GM12878 (cell line): ENCODE results near the gene MAN2A2. TPM values are rescaled to one million over a fixed set of nuclear protein-coding genes. Genes with fewer than 3 reads are reported as not detected.

Experiments
- ATAC-seq: fragments of 200-7000 bp; cut with Tn5 transposase; 3 replicates; pipeline ENCODE4 v1.9.1; 2020; ENCODE audit warnings: mild to moderate bottlenecking, moderate library complexity
- BruUV-seq: library from RNA; stranded (reverse); fragments of 400-500 nt; replicated peaks from 2 replicates; lab custom pipeline; 2021; lab: Mats Ljungman, UMichigan
- CTCF ChIA-PET: fragments of 300-600 bp; sonication (Branson Sonifier 250); formaldehyde crosslinking; extraction: SDS; loops from one replicate; lab custom pipeline; 2021; ENCODE audit warnings: inconsistent platforms; lab: Yijun Ruan, JAX
- POLR2A ChIA-PET: fragments of 350-600 bp; formaldehyde crosslinking; extraction: SDS; loops from one replicate; lab custom pipeline; 2021; ENCODE audit warnings: inconsistent platforms; lab: Charles Lee
- RAD21 ChIA-PET: fragments of 300-600 bp; sonication (Branson Sonifier 250); formaldehyde crosslinking; loops from one replicate; lab custom pipeline; 2023; ENCODE audit warnings: antibody characterized with exemption; ENCODE audit not compliant: unreplicated experiment; lab: Charles Lee
- SMC1A ChIA-PET: fragments of 300-600 bp; sonication (Branson Sonifier 250); formaldehyde crosslinking; loops from one replicate; lab custom pipeline; 2023; ENCODE audit not compliant: unreplicated experiment, uncharacterized antibody; lab: Charles Lee
- DNase-seq: peaks from one replicate; pipeline ENCODE4 v3.0.0-alpha.2; 2011; ENCODE audit warnings: low read depth, low spot score
- FAIRE-seq: peaks from 3 replicates; lab custom pipeline; 2011; peaks lifted over from hg19 to GRCh38; lab: Jason Lieb, UNC
- H2AFZ ChIP-seq: 2 replicates; pipeline ENCODE4 v1.6.0; 2011; ENCODE audit warnings: low read depth, low read length, control low read depth; ENCODE audit not compliant: control insufficient read depth
- H3K27ac ChIP-seq: 2 replicates; pipeline ENCODE4 v1.5.1; 2011; ENCODE audit warnings: control low read depth; ENCODE audit not compliant: control insufficient read depth, insufficient read depth
- H3K27me3 ChIP-seq, 2 experiments: replicated peaks in 1 of 2; 2 replicates each; pipeline versions ENCODE4 v1.6.0 to v1.6.1; 2011; ENCODE audit warnings: low read length in 1 of 2; ENCODE audit not compliant: control insufficient read depth in 2 of 2, insufficient read depth in 2 of 2
- H3K36me3 ChIP-seq, 2 experiments: 2 replicates each; pipeline ENCODE4 v1.5.1; 2011; ENCODE audit warnings: low read length in 1 of 2; ENCODE audit not compliant: control insufficient read depth in 2 of 2, insufficient read depth in 2 of 2
- H3K4me1 ChIP-seq: 2 replicates; pipeline ENCODE4 v1.6.1; 2011; ENCODE audit warnings: mild to moderate bottlenecking, low read length, moderate library complexity, mixed read lengths; ENCODE audit not compliant: control insufficient read depth, insufficient read depth
- H3K4me2 ChIP-seq: 2 replicates; pipeline ENCODE4 v1.6.0; 2011; ENCODE audit warnings: control low read depth; ENCODE audit not compliant: control insufficient read depth, insufficient read depth
- H3K4me3 ChIP-seq: fragments of 200-600 bp; sonication (generic); 2 replicates; pipeline ENCODE4 v1.5.1; 2016
- H3K79me2 ChIP-seq: 2 replicates; pipeline ENCODE4 v1.6.0; 2011; ENCODE audit warnings: low read length; ENCODE audit not compliant: control insufficient read depth, insufficient read depth
- H3K9ac ChIP-seq: 2 replicates; pipeline ENCODE4 v1.8.0; 2011; ENCODE audit warnings: low read length, control low read depth, mixed read lengths; ENCODE audit not compliant: control insufficient read depth, insufficient read depth
- H3K9me3 ChIP-seq: replicated peaks from 3 replicates; pipeline ENCODE4 v1.5.1; 2011; ENCODE audit warnings: mild to moderate bottlenecking, low read length; ENCODE audit not compliant: control insufficient read depth, insufficient read depth
- H4K20me1 ChIP-seq: 2 replicates; pipeline ENCODE4 v1.6.0; 2011; ENCODE audit not compliant: control insufficient read depth, insufficient read depth
- IRF4 ChIP-seq: IDR thresholded peaks from 2 replicates; pipeline ENCODE4 v1.6.1; 2011; ENCODE audit warnings: low read depth, low read length
- MXI1 ChIP-seq: fragments of 150-350 bp; IDR thresholded peaks from 2 replicates; pipeline ENCODE4 v1.6.1; 2011; ENCODE audit warnings: low read depth, mild to moderate bottlenecking, inconsistent platforms, low read length, improper control_type of control experiment
- WGBS: methylation state at CpG from one replicate; pipeline ENCODE4 v1.1.6; 2016; ENCODE audit warnings: low lambda C conversion rate; ENCODE audit not compliant: insufficient replicate concordance, insufficient coverage; ENCODE audit errors: missing lambda C conversion rate; 5-methylcytosine and 5-hydroxymethylcytosine counted together
- in situ Hi-C: fragments of 300-500 bp; cut with MboI; formaldehyde crosslinking; loops from 9 replicates; pipeline ENCODE4 v1.14.3; 2018; ENCODE audit warnings: mixed read lengths
- intact Hi-C: fragments of 100-400 bp; cut with micrococcal nuclease; formaldehyde crosslinking; loops from one replicate; pipeline ENCODE4 v1.14.2; 2022; ENCODE audit not compliant: unreplicated experiment
- polyA plus RNA-seq, 11 experiments: library from polyadenylated mRNA; depleted of rRNA in 4 of 11; unstranded in 6 of 11; stranded (reverse) in 5 of 11; fragments of >200 nt; fragmentation: Nextera tagmentation in 4 of 11; fragmentation: Illumina TruSeq in 1 of 11; extraction: Ambion mirVana in 4 of 11; extraction: Trizol in 1 of 11; gene quantifications; 1 replicate in 1 of 11; 2 replicates in 10 of 11; pipeline versions ENCODE4 v1.2.1 to v1.2.3, GENCODE V29; 2011 to 2016; ENCODE audit warnings: inconsistent platforms in 2 of 11, missing spikeins in 2 of 11, low read depth in 1 of 11
- total RNA-seq, 4 experiments: library from RNA; depleted of rRNA in 3 of 4; stranded (reverse); fragments of >200 nt in 3 of 4; fragmentation: Illumina TruSeq in 1 of 4; extraction: Trizol in 1 of 4; gene quantifications; 2 replicates each; pipeline versions ENCODE4 v1.2.1 to v1.2.3, GENCODE V29; 2013 to 2021
- TF ChIP-seq, protein P1 (sequence below): fragments of 450-650 bp; IDR thresholded peaks from 2 replicates; pipeline ENCODE4 v1.6.1; 2016; ENCODE audit warnings: mild to moderate bottlenecking, moderate library complexity, borderline replicate concordance
- TF ChIP-seq, protein P2 (sequence below): IDR thresholded peaks from 2 replicates; pipeline ENCODE4 v1.6.1; 2012; ENCODE audit warnings: improper control_type of control experiment, low read depth, low read length; ENCODE audit not compliant: insufficient replicate concordance
- TF ChIP-seq, protein P3 (sequence below): IDR thresholded peaks from 2 replicates; pipeline ENCODE4 v1.6.1; 2011; ENCODE audit warnings: low read depth, mild to moderate bottlenecking, low read length, moderate library complexity, borderline replicate concordance; ENCODE audit errors: extremely low read depth
- TF ChIP-seq, protein P4 (sequence below): fragments of 450-650 bp; IDR thresholded peaks from 2 replicates; pipeline ENCODE4 v1.6.1; 2018; ENCODE audit warnings: borderline replicate concordance, mild to moderate bottlenecking; ENCODE audit not compliant: partially characterized antibody

The MAN2A2 gene
- total and polyA plus RNA-seq, 10 of the 15 experiments (the other 5 are each of a cell fraction or from before 2014, with no cell fraction given): 4.2 to 79.4 (median 23.2) TPM

DNA sequence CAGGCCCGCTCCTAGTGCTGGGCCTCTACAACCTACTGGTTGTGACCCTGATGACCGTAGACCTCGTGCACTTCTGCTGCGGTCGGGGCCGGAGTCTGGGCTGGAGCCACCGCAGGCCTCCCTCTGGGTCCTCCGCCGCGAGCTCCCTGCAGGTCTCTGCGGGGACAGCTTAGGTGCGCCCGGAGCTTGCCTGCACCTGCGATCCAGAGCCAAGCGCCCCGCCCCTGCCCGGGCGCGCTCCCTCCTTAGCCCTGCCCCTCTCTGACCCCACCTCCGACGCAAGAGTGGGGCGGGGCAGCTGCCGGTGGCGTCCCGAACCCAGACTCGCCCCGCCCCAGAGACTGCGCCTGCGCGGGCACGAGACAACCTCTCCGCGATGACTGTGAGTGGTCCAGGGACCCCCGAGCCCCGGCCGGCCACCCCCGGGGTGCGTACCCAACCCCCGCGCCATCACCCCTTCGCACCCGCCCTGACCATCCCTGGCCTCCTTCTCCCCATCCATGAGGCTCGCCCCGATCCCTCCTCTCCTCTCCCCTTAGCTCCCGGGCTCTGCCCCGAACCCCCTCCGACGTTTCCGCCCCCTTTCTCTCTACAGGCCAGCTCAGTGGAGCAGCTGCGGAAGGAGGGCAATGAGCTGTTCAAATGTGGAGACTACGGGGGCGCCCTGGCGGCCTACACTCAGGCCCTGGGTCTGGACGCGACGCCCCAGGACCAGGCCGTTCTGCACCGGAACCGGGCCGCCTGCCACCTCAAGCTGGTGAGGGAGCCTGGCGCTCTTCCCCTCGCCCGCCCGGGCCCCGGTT lies 32.0 kb downstream of the MAN2A2 start, which contains the start of gene UNC45A (continued):
- TF ChIP-seq, protein P1, sequence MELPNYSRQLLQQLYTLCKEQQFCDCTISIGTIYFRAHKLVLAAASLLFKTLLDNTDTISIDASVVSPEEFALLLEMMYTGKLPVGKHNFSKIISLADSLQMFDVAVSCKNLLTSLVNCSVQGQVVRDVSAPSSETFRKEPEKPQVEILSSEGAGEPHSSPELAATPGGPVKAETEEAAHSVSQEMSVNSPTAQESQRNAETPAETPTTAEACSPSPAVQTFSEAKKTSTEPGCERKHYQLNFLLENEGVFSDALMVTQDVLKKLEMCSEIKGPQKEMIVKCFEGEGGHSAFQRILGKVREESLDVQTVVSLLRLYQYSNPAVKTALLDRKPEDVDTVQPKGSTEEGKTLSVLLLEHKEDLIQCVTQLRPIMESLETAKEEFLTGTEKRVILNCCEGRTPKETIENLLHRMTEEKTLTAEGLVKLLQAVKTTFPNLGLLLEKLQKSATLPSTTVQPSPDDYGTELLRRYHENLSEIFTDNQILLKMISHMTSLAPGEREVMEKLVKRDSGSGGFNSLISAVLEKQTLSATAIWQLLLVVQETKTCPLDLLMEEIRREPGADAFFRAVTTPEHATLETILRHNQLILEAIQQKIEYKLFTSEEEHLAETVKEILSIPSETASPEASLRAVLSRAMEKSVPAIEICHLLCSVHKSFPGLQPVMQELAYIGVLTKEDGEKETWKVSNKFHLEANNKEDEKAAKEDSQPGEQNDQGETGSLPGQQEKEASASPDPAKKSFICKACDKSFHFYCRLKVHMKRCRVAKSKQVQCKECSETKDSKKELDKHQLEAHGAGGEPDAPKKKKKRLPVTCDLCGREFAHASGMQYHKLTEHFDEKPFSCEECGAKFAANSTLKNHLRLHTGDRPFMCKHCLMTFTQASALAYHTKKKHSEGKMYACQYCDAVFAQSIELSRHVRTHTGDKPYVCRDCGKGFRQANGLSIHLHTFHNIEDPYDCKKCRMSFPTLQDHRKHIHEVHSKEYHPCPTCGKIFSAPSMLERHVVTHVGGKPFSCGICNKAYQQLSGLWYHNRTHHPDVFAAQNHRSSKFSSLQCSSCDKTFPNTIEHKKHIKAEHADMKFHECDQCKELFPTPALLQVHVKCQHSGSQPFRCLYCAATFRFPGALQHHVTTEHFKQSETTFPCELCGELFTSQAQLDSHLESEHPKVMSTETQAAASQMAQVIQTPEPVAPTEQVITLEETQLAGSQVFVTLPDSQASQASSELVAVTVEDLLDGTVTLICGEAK: no peak

DNA sequence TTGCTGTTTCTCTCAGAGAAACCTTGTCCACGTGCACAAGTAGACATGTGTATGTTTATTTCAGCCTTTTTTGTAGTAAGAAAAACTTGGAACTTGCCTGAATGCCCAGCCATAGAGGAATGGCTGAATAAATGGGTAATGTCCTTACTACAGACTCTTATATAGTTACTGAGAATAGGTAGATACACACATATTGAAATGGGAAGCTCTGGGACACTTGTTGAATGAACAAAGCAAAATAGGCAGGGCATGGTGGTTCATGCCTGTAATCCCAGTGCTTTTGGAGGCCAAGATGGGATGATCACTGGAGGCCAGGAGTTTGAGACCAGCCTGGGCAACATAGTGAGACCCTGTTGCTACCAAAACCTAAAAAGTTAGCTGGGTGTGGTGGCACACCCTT lies 33.7 kb downstream of the MAN2A2 start:
- Histone ChIP-seq H3K9me3 (no peaks in the 10 kb centered on the region), H3K36me3 (peaks cover 4 to 16% of the 10 kb centered on the region in 2 experiments; a peak in 3 of 4 replicates), H3K79me2 (peaks cover 15% of the 10 kb centered on the region), H3K4me2 (0 out of 2 replicates have a peak overlapping the region, but pooled peaks have one; percentile 18), H3K27ac (no peak overlapping the region), H4K20me1 (no peaks in the 10 kb centered on the region; the same call in 1 of the 2 replicates), H3K27me3 (no peaks in the 10 kb centered on the region), H3K4me3 (no peak overlapping the region), H2AFZ (no peak overlapping the region), H3K9ac (no peak overlapping the region), H3K4me1 (peaks cover 22% of the 10 kb centered on the region)
- RAD21 ChIA-PET: interaction anchor here (0.8 to 4.3 kb wide), 3 partner anchors 18 to 458 kb away, joined by 3 to 16 read pairs (median 7); partner anchors contain the start of gene RCCD1
- no TSS peak for BruUV-seq
- ATAC-seq (no peak), FAIRE-seq (no peak), DNase-seq (no peak)
- in situ Hi-C loops: no loop called here
- CTCF ChIA-PET: interaction anchor here (1.0 to 18.1 kb wide), 4 partner anchors 19 to 113 kb away, joined by 3 to 480 read pairs (median 39); partner anchors contain the start of genes MAN2A2 and RCCD1
- 100% methylated on average over 1 of the region's 1 CpG for WGBS
- TF ChIP-seq, protein P2, sequence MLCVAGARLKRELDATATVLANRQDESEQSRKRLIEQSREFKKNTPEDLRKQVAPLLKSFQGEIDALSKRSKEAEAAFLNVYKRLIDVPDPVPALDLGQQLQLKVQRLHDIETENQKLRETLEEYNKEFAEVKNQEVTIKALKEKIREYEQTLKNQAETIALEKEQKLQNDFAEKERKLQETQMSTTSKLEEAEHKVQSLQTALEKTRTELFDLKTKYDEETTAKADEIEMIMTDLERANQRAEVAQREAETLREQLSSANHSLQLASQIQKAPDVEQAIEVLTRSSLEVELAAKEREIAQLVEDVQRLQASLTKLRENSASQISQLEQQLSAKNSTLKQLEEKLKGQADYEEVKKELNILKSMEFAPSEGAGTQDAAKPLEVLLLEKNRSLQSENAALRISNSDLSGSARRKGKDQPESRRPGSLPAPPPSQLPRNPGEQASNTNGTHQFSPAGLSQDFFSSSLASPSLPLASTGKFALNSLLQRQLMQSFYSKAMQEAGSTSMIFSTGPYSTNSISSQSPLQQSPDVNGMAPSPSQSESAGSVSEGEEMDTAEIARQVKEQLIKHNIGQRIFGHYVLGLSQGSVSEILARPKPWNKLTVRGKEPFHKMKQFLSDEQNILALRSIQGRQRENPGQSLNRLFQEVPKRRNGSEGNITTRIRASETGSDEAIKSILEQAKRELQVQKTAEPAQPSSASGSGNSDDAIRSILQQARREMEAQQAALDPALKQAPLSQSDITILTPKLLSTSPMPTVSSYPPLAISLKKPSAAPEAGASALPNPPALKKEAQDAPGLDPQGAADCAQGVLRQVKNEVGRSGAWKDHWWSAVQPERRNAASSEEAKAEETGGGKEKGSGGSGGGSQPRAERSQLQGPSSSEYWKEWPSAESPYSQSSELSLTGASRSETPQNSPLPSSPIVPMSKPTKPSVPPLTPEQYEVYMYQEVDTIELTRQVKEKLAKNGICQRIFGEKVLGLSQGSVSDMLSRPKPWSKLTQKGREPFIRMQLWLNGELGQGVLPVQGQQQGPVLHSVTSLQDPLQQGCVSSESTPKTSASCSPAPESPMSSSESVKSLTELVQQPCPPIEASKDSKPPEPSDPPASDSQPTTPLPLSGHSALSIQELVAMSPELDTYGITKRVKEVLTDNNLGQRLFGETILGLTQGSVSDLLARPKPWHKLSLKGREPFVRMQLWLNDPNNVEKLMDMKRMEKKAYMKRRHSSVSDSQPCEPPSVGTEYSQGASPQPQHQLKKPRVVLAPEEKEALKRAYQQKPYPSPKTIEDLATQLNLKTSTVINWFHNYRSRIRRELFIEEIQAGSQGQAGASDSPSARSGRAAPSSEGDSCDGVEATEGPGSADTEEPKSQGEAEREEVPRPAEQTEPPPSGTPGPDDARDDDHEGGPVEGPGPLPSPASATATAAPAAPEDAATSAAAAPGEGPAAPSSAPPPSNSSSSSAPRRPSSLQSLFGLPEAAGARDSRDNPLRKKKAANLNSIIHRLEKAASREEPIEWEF: no peak
- TF ChIP-seq, protein P3, sequence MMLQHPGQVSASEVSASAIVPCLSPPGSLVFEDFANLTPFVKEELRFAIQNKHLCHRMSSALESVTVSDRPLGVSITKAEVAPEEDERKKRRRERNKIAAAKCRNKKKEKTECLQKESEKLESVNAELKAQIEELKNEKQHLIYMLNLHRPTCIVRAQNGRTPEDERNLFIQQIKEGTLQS: no peak
- TF ChIP-seq IRF4 (no peak), MXI1 (no peak)
- TF ChIP-seq, protein P4, sequence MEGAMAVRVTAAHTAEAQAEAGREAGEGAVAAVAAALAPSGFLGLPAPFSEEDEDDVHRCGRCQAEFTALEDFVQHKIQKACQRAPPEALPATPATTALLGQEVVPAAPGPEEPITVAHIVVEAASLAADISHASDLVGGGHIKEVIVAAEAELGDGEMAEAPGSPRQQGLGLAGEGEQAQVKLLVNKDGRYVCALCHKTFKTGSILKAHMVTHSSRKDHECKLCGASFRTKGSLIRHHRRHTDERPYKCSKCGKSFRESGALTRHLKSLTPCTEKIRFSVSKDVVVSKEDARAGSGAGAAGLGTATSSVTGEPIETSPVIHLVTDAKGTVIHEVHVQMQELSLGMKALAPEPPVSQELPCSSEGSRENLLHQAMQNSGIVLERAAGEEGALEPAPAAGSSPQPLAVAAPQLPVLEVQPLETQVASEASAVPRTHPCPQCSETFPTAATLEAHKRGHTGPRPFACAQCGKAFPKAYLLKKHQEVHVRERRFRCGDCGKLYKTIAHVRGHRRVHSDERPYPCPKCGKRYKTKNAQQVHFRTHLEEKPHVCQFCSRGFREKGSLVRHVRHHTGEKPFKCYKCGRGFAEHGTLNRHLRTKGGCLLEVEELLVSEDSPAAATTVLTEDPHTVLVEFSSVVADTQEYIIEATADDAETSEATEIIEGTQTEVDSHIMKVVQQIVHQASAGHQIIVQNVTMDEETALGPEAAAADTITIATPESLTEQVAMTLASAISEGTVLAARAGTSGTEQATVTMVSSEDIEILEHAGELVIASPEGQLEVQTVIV: no peak
- POLR2A ChIA-PET: interaction anchor here (0.6 kb wide), 1 partner anchor 35 kb away, joined by 6 read pairs; no protein-coding TSS in a partner anchor
- intact Hi-C loops: loop anchor here (10.0 kb wide), 1 partner anchor 82 kb away; no protein-coding TSS in a partner anchor
- SMC1A ChIA-PET: interaction anchor here (1.7 to 9.2 kb wide), 2 partner anchors 36 to 43 kb away, joined by 4 to 225 read pairs; partner anchors contain the start of gene MAN2A2
